GM21737 (cell line): ENCODE measurements around the gene NSMCE1.
A peak's percentile ranks its signal among the peaks of the same experiment; 100 is the strongest.
"Not testable (repeated sequence)": the region's sequence is repeated elsewhere in the genome, so short reads cannot be mapped to it uniquely, and the experiment has no call there.

Experiments
- ATAC-seq: cut with Tn5 transposase; IDR thresholded peaks from one replicate; pipeline ENCODE4 v1.9.1; 2021; ENCODE audit warnings: mild to moderate bottlenecking, moderate library complexity; ENCODE audit not compliant: unreplicated experiment

NSMCE1 gene

GRCh38 chr16:27272697-27273096 lies 4.1 kb upstream of the NSMCE1 start:
- ATAC-seq: not testable (repeated sequence)

GRCh38 chr16:27272076-27272475 lies 3.5 kb upstream of the NSMCE1 start:
- no peak for ATAC-seq

- no peak for ATAC-seq
These were observed 1.8 kb upstream of the NSMCE1 start for GRCh38 chr16:27270349-27270748.

- no peak for ATAC-seq
These were observed 953 bp upstream of the NSMCE1 start for GRCh38 chr16:27269300-27270150.

- no peak for ATAC-seq
These were observed 1.4 kb downstream of the NSMCE1 start for GRCh38 chr16:27267037-27267677.

GRCh38 chr16:27265982-27266381 lies 2.6 kb downstream of the NSMCE1 start:
- ATAC-seq: no peak

- no peak for ATAC-seq
These were observed 4.4 kb downstream of the NSMCE1 start for GRCh38 chr16:27264151-27264550.

- not testable (repeated sequence) for ATAC-seq
These were observed 5.6 kb downstream of the NSMCE1 start for GRCh38 chr16:27262904-27263423.

- no peak for ATAC-seq
These were observed 8.9 kb downstream of the NSMCE1 start for GRCh38 chr16:27259710-27260109.

GRCh38 chr16:27258241-27258734 lies 10.3 kb downstream of the NSMCE1 start:
- no peak for ATAC-seq

GRCh38 chr16:27257271-27257670 lies 11.3 kb downstream of the NSMCE1 start:
- no peak for ATAC-seq

GRCh38 chr16:27256861-27257260 lies 11.7 kb downstream of the NSMCE1 start:
- ATAC-seq: no peak

GRCh38 chr16:27254262-27254811 lies 14.2 kb downstream of the NSMCE1 start:
- ATAC-seq: peak; percentile 55

GRCh38 chr16:27253526-27253930 lies 15.0 kb downstream of the NSMCE1 start:
- ATAC-seq: no peak

- ATAC-seq: no peak
These were observed 16.4 kb downstream of the NSMCE1 start for GRCh38 chr16:27252206-27252585.

GRCh38 chr16:27251541-27252205 lies 16.9 kb downstream of the NSMCE1 start:
- ATAC-seq: no peak

GRCh38 chr16:27248886-27249285 lies 19.7 kb downstream of the NSMCE1 start:
- not testable (repeated sequence) for ATAC-seq

- no peak for ATAC-seq
These were observed 20.5 kb downstream of the NSMCE1 start for GRCh38 chr16:27248036-27248435.

GRCh38 chr16:27247076-27247475 lies 21.5 kb downstream of the NSMCE1 start:
- ATAC-seq: not testable (repeated sequence)

- ATAC-seq: no peak
These were observed 22.1 kb downstream of the NSMCE1 start for GRCh38 chr16:27246439-27246838.
